H1 (cell line): ENCODE measurements around the gene PRPF40B. TPM values are rescaled to one million over a fixed set of nuclear protein-coding genes. Genes with fewer than 3 reads are reported as not detected.

Source experiments
- CTCF ChIA-PET: fragments of 300-600 bp; sonication (Branson Sonifier 250); formaldehyde crosslinking; loops from one replicate; lab custom pipeline; 2021; ENCODE audit not compliant: partially characterized antibody; lab: Charles Lee
- POLR2A ChIA-PET: fragments of 300-600 bp; sonication (Branson Sonifier 250); formaldehyde crosslinking; loops from one replicate; lab custom pipeline; 2021; ENCODE audit warnings: inconsistent platforms; ENCODE audit not compliant: partially characterized antibody; lab: Charles Lee
- DNase-seq, 2 experiments: peaks; one replicate each; pipeline versions ENCODE4 v3.0.0 to v3.0.0-alpha.2; 2010 to 2022; ENCODE audit warnings: low spot score in 2 of 2, low read depth in 1 of 2, mixed read lengths in 1 of 2
- FAIRE-seq: peaks from 2 replicates; lab custom pipeline; 2011; peaks lifted over from hg19 to GRCh38; lab: Jason Lieb, UNC
- H2AFZ ChIP-seq: 2 replicates; pipeline ENCODE4 v1.8.1; 2012; ENCODE audit warnings: low read length, inconsistent platforms
- H2AK5ac ChIP-seq: 2 replicates; pipeline ENCODE4 v1.6.1; 2013; ENCODE audit warnings: low read depth, low read length
- H2BK120ac ChIP-seq: replicated peaks from 2 replicates; pipeline ENCODE3; 2013; ENCODE audit warnings: low read depth, low read length, inconsistent platforms
- H2BK12ac ChIP-seq: 2 replicates; pipeline ENCODE4 v1.6.1; 2013; ENCODE audit warnings: low read depth, low read length
- H2BK15ac ChIP-seq: 2 replicates; pipeline ENCODE4 v1.6.1; 2013; ENCODE audit warnings: low read length
- H2BK20ac ChIP-seq: 2 replicates; pipeline ENCODE4 v1.6.1; 2013; ENCODE audit warnings: low read length
- H2BK5ac ChIP-seq: 2 replicates; pipeline ENCODE4 v1.6.1; 2013; ENCODE audit warnings: low read depth, low read length
- H3K14ac ChIP-seq: 2 replicates; pipeline ENCODE4 v1.6.1; 2013; ENCODE audit warnings: inconsistent platforms; ENCODE audit not compliant: insufficient read length
- H3K18ac ChIP-seq: 2 replicates; pipeline ENCODE4 v1.6.1; 2013; ENCODE audit warnings: low read length; ENCODE audit errors: extremely low read depth
- H3K23ac ChIP-seq: 2 replicates; pipeline ENCODE4 v1.6.1; 2013; ENCODE audit warnings: inconsistent platforms; ENCODE audit not compliant: insufficient read length
- H3K23me2 ChIP-seq: 2 replicates; pipeline ENCODE4 v1.6.1; 2013; ENCODE audit warnings: low read depth, low read length
- H3K27ac ChIP-seq: 2 replicates; pipeline ENCODE4 v1.6.1; 2011; ENCODE audit warnings: low read depth, low read length, inconsistent platforms
- H3K27me3 ChIP-seq, 4 experiments: replicated peaks in 1 of 4; 1 replicate in 1 of 4; 2 replicates in 3 of 4; pipeline versions ENCODE4 v1.6.1 to v1.8.1; 2011 to 2013; ENCODE audit warnings: low read length in 3 of 4, mild to moderate bottlenecking in 3 of 4, inconsistent platforms in 2 of 4, mixed read lengths in 2 of 4, moderate library complexity in 1 of 4; ENCODE audit not compliant: control insufficient read depth in 3 of 4, insufficient read depth in 3 of 4; ENCODE audit errors: extremely low read depth in 1 of 4
- H3K36me3 ChIP-seq, 4 experiments: 2 replicates each; pipeline versions ENCODE4 v1.6.1 to v1.8.1; 2011 to 2013; ENCODE audit warnings: mild to moderate bottlenecking in 4 of 4, low read length in 3 of 4, moderate library complexity in 2 of 4, control low read depth in 1 of 4, inconsistent platforms in 1 of 4; ENCODE audit not compliant: insufficient read depth in 4 of 4, control insufficient read depth in 2 of 4
- H3K4ac ChIP-seq: replicated peaks from 2 replicates; pipeline ENCODE3; 2013; ENCODE audit warnings: low read length, low read depth, mixed read lengths, inconsistent platforms; ENCODE audit not compliant: insufficient read length
- H3K4me1 ChIP-seq, 4 experiments: replicated peaks in 1 of 4; 1 replicate in 1 of 4; 2 replicates in 3 of 4; pipeline versions ENCODE4 v1.6.1 to v1.8.1; 2011 to 2013; ENCODE audit warnings: low read length in 3 of 4, inconsistent platforms in 2 of 4, mixed read lengths in 1 of 4; ENCODE audit not compliant: insufficient read depth in 4 of 4, control insufficient read depth in 3 of 4
- H3K4me2 ChIP-seq, 2 experiments: 2 replicates each; pipeline versions ENCODE4 v1.6.1 to v1.8.1; 2011 to 2013; ENCODE audit warnings: low read depth in 2 of 2, low read length in 2 of 2, control low read depth in 1 of 2, inconsistent platforms in 1 of 2, mild to moderate bottlenecking in 1 of 2; ENCODE audit not compliant: insufficient read depth in 1 of 2
- H3K4me3 ChIP-seq, 4 experiments: fragments of 200-600, 300-600 bp in 1 of 4; sonication (generic), shearing (Covaris generic), sonication (Bioruptor Twin) in 1 of 4; 2 replicates each; pipeline versions ENCODE4 v1.5.1 to v1.8.1; 2011 to 2016; ENCODE audit warnings: low read length in 4 of 4, low read depth in 3 of 4, control low read depth in 2 of 4, inconsistent platforms in 2 of 4, mild to moderate bottlenecking in 2 of 4, mixed read lengths in 1 of 4, moderate library complexity in 1 of 4; ENCODE audit not compliant: insufficient read depth in 2 of 4; ENCODE audit errors: extremely low read depth in 1 of 4
- H3K56ac ChIP-seq: replicated peaks from 2 replicates; pipeline ENCODE3; 2013; ENCODE audit warnings: low read depth, mild to moderate bottlenecking, mixed read lengths, low read length, inconsistent platforms; ENCODE audit not compliant: insufficient read length
- H3K79me1 ChIP-seq: 2 replicates; pipeline ENCODE4 v1.6.1; 2013; ENCODE audit warnings: low read depth, low read length, control low read depth
- H3K79me2 ChIP-seq, 2 experiments: 2 replicates each; pipeline versions ENCODE4 v1.6.1 to v1.8.1; 2012 to 2013; ENCODE audit warnings: low read length in 2 of 2, mild to moderate bottlenecking in 2 of 2, inconsistent platforms in 1 of 2; ENCODE audit not compliant: insufficient read depth in 2 of 2, control insufficient read depth in 1 of 2
- H3K9ac ChIP-seq, 4 experiments: replicated peaks in 1 of 4; 1 replicate in 1 of 4; 2 replicates in 3 of 4; pipeline versions ENCODE4 v1.6.1 to v1.8.1; 2011 to 2013; ENCODE audit warnings: low read depth in 3 of 4, low read length in 3 of 4, control low read depth in 2 of 4, mild to moderate bottlenecking in 2 of 4, moderate library complexity in 2 of 4, inconsistent platforms in 1 of 4; ENCODE audit errors: extremely low read depth in 1 of 4
- H3K9me3 ChIP-seq, 2 experiments: 2 replicates each; pipeline versions ENCODE4 v1.6.1 to v1.8.1; 2012 to 2013; ENCODE audit warnings: mild to moderate bottlenecking in 2 of 2, moderate library complexity in 2 of 2, control low read depth in 1 of 2, inconsistent platforms in 1 of 2, low read depth in 1 of 2, low read length in 1 of 2, mixed read lengths in 1 of 2; ENCODE audit not compliant: insufficient read depth in 2 of 2
- H4K20me1 ChIP-seq, 2 experiments: replicated peaks in 1 of 2; 2 replicates each; pipeline versions ENCODE3 to v1.8.1; 2011 to 2013; ENCODE audit warnings: inconsistent platforms in 2 of 2, low read length in 2 of 2, mild to moderate bottlenecking in 1 of 2; ENCODE audit not compliant: insufficient read depth in 2 of 2, control insufficient read depth in 1 of 2
- H4K5ac ChIP-seq: 2 replicates; pipeline ENCODE4 v1.6.1; 2013; ENCODE audit warnings: low read length, low read depth, mixed read lengths, inconsistent platforms; ENCODE audit not compliant: insufficient read length
- H4K8ac ChIP-seq: 2 replicates; pipeline ENCODE4 v1.8.0; 2013; ENCODE audit warnings: mild to moderate bottlenecking, moderate library complexity, low read length, inconsistent platforms; ENCODE audit not compliant: insufficient read depth; ENCODE audit errors: extremely low read depth
- H4K91ac ChIP-seq: replicated peaks from 2 replicates; pipeline ENCODE3; 2013; ENCODE audit warnings: low read length, mixed read lengths, inconsistent platforms; ENCODE audit not compliant: insufficient read length
- BCL11A ChIP-seq, 2 experiments: IDR thresholded peaks; one replicate each; pipeline ENCODE4 v1.6.1; 2011; ENCODE audit warnings: low read depth in 2 of 2, low read length in 2 of 2, mild to moderate bottlenecking in 2 of 2
- CEBPB ChIP-seq: IDR thresholded peaks from 2 replicates; pipeline ENCODE4 v1.6.1; 2012; ENCODE audit warnings: low read depth, low read length
- JUN ChIP-seq: IDR thresholded peaks from 2 replicates; pipeline ENCODE4 v1.6.1; 2011; ENCODE audit warnings: low read depth, mild to moderate bottlenecking, improper control_type of control experiment, low read length
- JUND ChIP-seq: IDR thresholded peaks from 2 replicates; pipeline ENCODE4 v1.6.1; 2011; ENCODE audit warnings: mild to moderate bottlenecking, improper control_type of control experiment, low read length
- KDM1A ChIP-seq: fragments of 200-600, 300-600 bp; sonication (generic); IDR thresholded peaks from 2 replicates; pipeline ENCODE4 v1.7.1; 2016; ENCODE audit warnings: mild to moderate bottlenecking, low read length, borderline replicate concordance
- KDM5A ChIP-seq: fragments of 200-600 bp; IDR thresholded peaks from 2 replicates; pipeline ENCODE4 v1.7.1; 2012; ENCODE audit warnings: mild to moderate bottlenecking, low read length, inconsistent platforms, mixed read lengths
- NANOG ChIP-seq: IDR thresholded peaks from 2 replicates; pipeline ENCODE4 v1.6.1; 2011; ENCODE audit warnings: low read length, low read depth, mild to moderate bottlenecking, inconsistent platforms; ENCODE audit not compliant: insufficient read depth, poor library complexity, severe bottlenecking
- POLR2A ChIP-seq, 2 experiments: IDR thresholded peaks; 1 replicate in 1 of 2; 2 replicates in 1 of 2; pipeline ENCODE4 v1.6.1; 2011; ENCODE audit warnings: low read depth in 2 of 2, low read length in 2 of 2, mild to moderate bottlenecking in 2 of 2; ENCODE audit errors: control extremely low read depth in 1 of 2
- RFX5 ChIP-seq: IDR thresholded peaks from 2 replicates; pipeline ENCODE4 v1.6.1; 2011; ENCODE audit warnings: low read depth, low read length, improper control_type of control experiment, borderline replicate concordance
- RXRA ChIP-seq: IDR thresholded peaks from 2 replicates; pipeline ENCODE4 v1.6.1; 2011; ENCODE audit warnings: low read depth, mild to moderate bottlenecking, low read length, moderate library complexity; ENCODE audit not compliant: insufficient read depth
- SIRT6 ChIP-seq: IDR thresholded peaks from one replicate; pipeline ENCODE4 v1.7.1; 2012; ENCODE audit warnings: low read length, inconsistent platforms
- SP4 ChIP-seq: IDR thresholded peaks from 2 replicates; pipeline ENCODE4 v1.6.1; 2012; ENCODE audit warnings: low read length, inconsistent platforms
- SUZ12 ChIP-seq: fragments of 200-600 bp; sonication (generic); IDR thresholded peaks from 2 replicates; pipeline ENCODE4 v1.6.1; 2012; ENCODE audit warnings: mild to moderate bottlenecking, inconsistent platforms, low read length, moderate library complexity, mixed read lengths
- TAF7 ChIP-seq: optimal IDR thresholded peaks from 2 replicates; pipeline ENCODE3; 2011; ENCODE audit warnings: low read depth, mild to moderate bottlenecking, inconsistent platforms, low read length, moderate library complexity, borderline replicate concordance
- ZNF274 ChIP-seq: IDR thresholded peaks from 2 replicates; pipeline ENCODE4 v1.7.0; 2012; ENCODE audit warnings: low read length, borderline replicate concordance; ENCODE audit errors: extremely low read depth
- polyA plus RNA-seq, 7 experiments: library from polyadenylated mRNA; depleted of rRNA in 3 of 7; stranded (reverse) in 5 of 7; unstranded in 2 of 7; fragments of >200 nt in 5 of 7; fragments of 200-250 nt in 2 of 7; gene quantifications; 1 replicate in 5 of 7; 2 replicates in 1 of 7; 4 replicates in 1 of 7; pipeline versions ENCODE4 v1.2.1 to v1.2.3, GENCODE V29; 2011 to 2013; ENCODE audit warnings: missing spikeins in 2 of 7, mixed read lengths in 2 of 7
- total RNA-seq: library from RNA; stranded (reverse); fragmentation: NEBNext Ultra II Directional; extraction: Animal tissue kit (Norgen Biotek cat#: 25700); gene quantifications from 2 replicates; pipeline ENCODE4 v1.2.1, GENCODE V29; 2021

The PRPF40B gene
- total and polyA plus RNA-seq, 2 of the 8 experiments (the other 6 are each of a cell fraction or from before 2014, with no cell fraction given), result 14.4 to 24.4 TPM

- no peak overlapping the region for H3K27ac ChIP-seq
- H3K18ac ChIP-seq, result no peak overlapping the region
- no peak overlapping the region for H3K4me3 ChIP-seq
- no peaks in the 10 kb centered on the region for H3K79me1 ChIP-seq
- no peak overlapping the region for H3K4me2 ChIP-seq
- no peaks in the 10 kb centered on the region for H3K36me3 ChIP-seq
- no peak overlapping the region for H3K9ac ChIP-seq
- H3K14ac ChIP-seq, result no peak overlapping the region
- H2BK15ac ChIP-seq, result no peak overlapping the region
- H2BK12ac ChIP-seq, result no peak overlapping the region
- no peak overlapping the region for H4K5ac ChIP-seq
- no peak overlapping the region for H2BK20ac ChIP-seq
- POLR2A ChIA-PET, result interaction anchor here (0.9 kb wide), 1 partner anchor 129 kb away, joined by 4 read pairs; the partner anchor contains the start of gene TMBIM6
- no peaks in the 10 kb centered on the region for H3K79me2 ChIP-seq
- H2BK5ac ChIP-seq, result no peak overlapping the region
- no peak for FAIRE-seq
- CTCF ChIA-PET, result interaction anchor here (0.6 to 1.1 kb wide), 3 partner anchors 35 to 740 kb away, joined by 3 read pairs; no protein-coding TSS in a partner anchor
- no peak overlapping the region for H3K23ac ChIP-seq
- no peaks in the 10 kb centered on the region; a peak in 1 of 4 replicates for H3K9me3 ChIP-seq
- no peak overlapping the region for H4K8ac ChIP-seq
- no peak overlapping the region for H2AFZ ChIP-seq
- DNase-seq, result no peak
- no peaks in the 10 kb centered on the region for H3K4me1 ChIP-seq
- H3K4ac ChIP-seq, result no peak overlapping the region
- H4K91ac ChIP-seq, result no peak overlapping the region
- no peaks in the 10 kb centered on the region for H4K20me1 ChIP-seq
- no peak overlapping the region for H3K56ac ChIP-seq
- H3K27me3 ChIP-seq, result no peaks in the 10 kb centered on the region; a peak in 2 of 7 replicates
- no peak overlapping the region for H2BK120ac ChIP-seq
- no peaks in the 10 kb centered on the region for H3K23me2 ChIP-seq
- H2AK5ac ChIP-seq, result no peak overlapping the region
- TF ChIP-seq SIRT6 (no peak), KDM5A (no peak), TAF7 (no peak), RFX5 (no peak), POLR2A (IDR thresholded peaks at IDR 0.05; ENCODE audit: control extremely low read depth in 1 of 2, low read depth in 2 of 2, low read length in 2 of 2) (no peak), NANOG (no peak), RXRA (no peak), SUZ12 (no peak), SP4 (no peak), JUN (no peak), CEBPB (no peak), KDM1A (no peak), JUND (no peak), BCL11A (IDR thresholded peaks at IDR 0.05; ENCODE audit: low read depth in 2 of 2, low read length in 2 of 2) (no peak), ZNF274 (no peak)
Measured at GRCh38 chr12:49612210-49612609, 11.2 kb upstream of the PRPF40B start.
